Testis (tissue), 3 donors: ENCODE results near the gene HSF5. TPM values are rescaled to one million over a fixed set of nuclear protein-coding genes. Genes with fewer than 3 reads are reported as not detected.
"Not testable (repeated sequence)": the region's sequence is repeated elsewhere in the genome, so short reads cannot be mapped to it uniquely, and the experiment has no call there.

Source experiments
- DNase-seq: peaks from one replicate; pipeline ENCODE4 v3.0.0-alpha.2; 2019
- H3K27ac ChIP-seq, 2 donors: fragments of 200-600 bp; sonication (generic); one replicate each; pipeline ENCODE4 v1.5.1; 2019
- H3K27me3 ChIP-seq: fragments of 200-600 bp; sonication (generic); one replicate; pipeline ENCODE4 v1.5.1; 2019
- H3K36me3 ChIP-seq: fragments of 200-600 bp; sonication (generic); one replicate; pipeline ENCODE4 v1.5.1; 2017; ENCODE audit warnings: low read depth; ENCODE audit errors: missing control alignments
- H3K4me1 ChIP-seq: fragments of 200-600 bp; sonication (generic); one replicate; pipeline ENCODE4 v1.5.1; 2019
- H3K4me3 ChIP-seq, 2 donors: fragments of 200-600 bp; sonication (generic); one replicate each; pipeline ENCODE4 v1.5.1; 2017 to 2019
- H3K9me3 ChIP-seq: fragments of 200-600 bp; sonication (generic); one replicate; pipeline ENCODE4 v1.5.1; 2017
- POLR2A ChIP-seq: fragments of 450-650 bp; IDR thresholded peaks from one replicate; pipeline ENCODE4 v1.6.1; 2017; ENCODE audit warnings: antibody characterized with exemption, mild to moderate bottlenecking, moderate library complexity
- WGBS, 2 donors: methylation state at CpG; one replicate each; pipeline ENCODE4 v1.1.5; 2018; 5-methylcytosine and 5-hydroxymethylcytosine counted together
- intact Hi-C: fragments of 100-400 bp; cut with DNase I; formaldehyde crosslinking; loops from one replicate; pipeline ENCODE4 v1.15.1; 2023; ENCODE audit warnings: low total_unique reads
- polyA plus RNA-seq: library from polyadenylated mRNA; stranded (reverse); fragments of 350-450 nt; fragmentation: Illumina TruSeq; extraction: RNeasy Lipid Tissue Mini Kit (QIAGEN cat#74804); gene quantifications from one replicate; pipeline ENCODE4 v1.2.3, GENCODE V29; 2014; ENCODE audit warnings: low read depth, low replicate concordance; ENCODE audit not compliant: insufficient read depth
- total RNA-seq, 2 donors: library from RNA; depleted of rRNA; stranded (reverse); fragments of >200 nt; gene quantifications; one replicate each; pipeline ENCODE4 v1.2.3, GENCODE V29; 2016
- TF ChIP-seq, protein P1 (sequence below), 3 experiments: fragments of 450-650 bp in 2 of 3; fragments of 200-600 bp in 1 of 3; sonication (generic) in 1 of 3; IDR thresholded peaks; one replicate each; pipeline ENCODE4 v1.5.1; 2016 to 2019; ENCODE audit warnings: antibody characterized with exemption in 3 of 3, mild to moderate bottlenecking in 2 of 3, moderate library complexity in 1 of 3

The HSF5 gene
- total and polyA plus RNA-seq, 3 donors from 2014 or later, result 40.0 to 119 (median 57.8) TPM

DNA sequence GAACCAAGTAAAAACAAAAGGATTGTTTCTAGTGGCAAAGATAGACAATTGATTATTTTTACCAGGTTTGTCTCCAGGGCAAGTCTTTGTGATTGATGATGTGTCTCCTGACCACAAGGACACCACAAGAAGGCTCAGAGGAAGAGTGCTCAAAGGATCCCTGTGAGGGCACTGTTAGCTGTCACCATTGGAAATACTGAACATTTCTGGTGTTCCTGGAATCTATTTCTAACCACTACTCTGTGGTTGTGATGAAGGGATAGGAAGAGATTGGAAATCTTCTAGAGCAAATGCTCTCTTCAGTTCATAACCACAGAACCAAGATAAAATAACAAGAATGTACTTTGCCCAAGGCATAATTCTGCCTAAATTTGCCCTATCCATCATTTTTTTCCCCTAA, 86.2 kb downstream of the HSF5 start:
- H3K4me1 ChIP-seq, result no peaks in the 10 kb centered on the region
- DNase-seq, result no peak
- no peaks in the 10 kb centered on the region for H3K27me3 ChIP-seq
- H3K27ac ChIP-seq, result no peak overlapping the region
- no peaks in the 10 kb centered on the region for H3K9me3 ChIP-seq
- H3K4me3 ChIP-seq, result no peak overlapping the region
- no peak for TF ChIP-seq POLR2A
- TF ChIP-seq, protein P1, sequence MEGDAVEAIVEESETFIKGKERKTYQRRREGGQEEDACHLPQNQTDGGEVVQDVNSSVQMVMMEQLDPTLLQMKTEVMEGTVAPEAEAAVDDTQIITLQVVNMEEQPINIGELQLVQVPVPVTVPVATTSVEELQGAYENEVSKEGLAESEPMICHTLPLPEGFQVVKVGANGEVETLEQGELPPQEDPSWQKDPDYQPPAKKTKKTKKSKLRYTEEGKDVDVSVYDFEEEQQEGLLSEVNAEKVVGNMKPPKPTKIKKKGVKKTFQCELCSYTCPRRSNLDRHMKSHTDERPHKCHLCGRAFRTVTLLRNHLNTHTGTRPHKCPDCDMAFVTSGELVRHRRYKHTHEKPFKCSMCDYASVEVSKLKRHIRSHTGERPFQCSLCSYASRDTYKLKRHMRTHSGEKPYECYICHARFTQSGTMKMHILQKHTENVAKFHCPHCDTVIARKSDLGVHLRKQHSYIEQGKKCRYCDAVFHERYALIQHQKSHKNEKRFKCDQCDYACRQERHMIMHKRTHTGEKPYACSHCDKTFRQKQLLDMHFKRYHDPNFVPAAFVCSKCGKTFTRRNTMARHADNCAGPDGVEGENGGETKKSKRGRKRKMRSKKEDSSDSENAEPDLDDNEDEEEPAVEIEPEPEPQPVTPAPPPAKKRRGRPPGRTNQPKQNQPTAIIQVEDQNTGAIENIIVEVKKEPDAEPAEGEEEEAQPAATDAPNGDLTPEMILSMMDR (IDR thresholded peaks at IDR 0.05), result no peak
- intact Hi-C loops, result no loop called here
- no peaks in the 10 kb centered on the region for H3K36me3 ChIP-seq

DNA sequence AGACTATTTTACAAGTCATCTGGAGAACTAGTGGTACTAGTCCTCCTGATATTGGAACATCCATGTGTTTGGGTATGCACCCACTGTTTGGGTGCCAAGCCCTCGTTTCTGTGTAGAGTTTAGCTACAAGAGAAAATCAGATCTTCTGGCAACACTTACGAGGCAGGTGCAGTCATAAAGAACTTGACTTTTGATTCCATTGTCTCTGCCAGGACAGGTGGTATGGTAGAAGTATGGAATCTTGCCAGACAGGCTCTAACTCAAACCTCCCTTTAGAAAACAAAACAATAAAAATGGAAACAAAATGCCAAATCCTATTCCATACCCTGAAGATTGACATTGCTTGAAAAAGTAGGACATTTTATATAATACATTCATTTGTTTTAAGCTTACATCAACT, 86.9 kb downstream of the HSF5 start:
- no peak for DNase-seq
- Histone ChIP-seq H3K27me3 (no peaks in the 10 kb centered on the region), H3K36me3 (no peaks in the 10 kb centered on the region), H3K4me3 (no peak overlapping the region), H3K4me1 (no peaks in the 10 kb centered on the region), H3K9me3 (no peaks in the 10 kb centered on the region), H3K27ac (no peak overlapping the region)
- intact Hi-C loops, result no loop called here
- WGBS, 2 donors, result 65 to 80% methylated on average over 2 of the region's 2 CpGs
- no peak for TF ChIP-seq POLR2A
- TF ChIP-seq, protein P1 (IDR thresholded peaks at IDR 0.05), result no peak

DNA sequence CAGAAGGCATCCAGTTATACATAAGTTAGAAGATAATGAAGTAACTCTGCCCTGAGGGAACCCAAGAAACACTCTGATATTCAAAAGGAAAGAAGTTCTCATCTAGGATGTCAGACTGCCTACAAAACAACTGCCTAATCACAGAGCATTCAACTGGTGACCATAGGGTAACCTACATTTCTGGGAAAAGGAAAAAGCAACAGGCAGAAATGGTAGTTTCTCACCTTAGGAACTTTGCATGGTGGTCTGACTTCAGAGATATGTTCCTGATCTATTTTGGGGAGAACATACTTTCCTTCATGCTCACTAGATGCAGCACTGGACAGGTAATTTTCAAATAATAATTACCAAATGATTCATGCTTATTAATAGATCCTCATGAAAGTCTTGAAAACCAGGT, 87.4 kb downstream of the HSF5 start:
- H3K27ac ChIP-seq, result no peak overlapping the region
- H3K4me1 ChIP-seq, result no peaks in the 10 kb centered on the region
- no peaks in the 10 kb centered on the region for H3K9me3 ChIP-seq
- no peak for TF ChIP-seq POLR2A
- TF ChIP-seq, protein P1 (IDR thresholded peaks at IDR 0.05), result no peak
- no peaks in the 10 kb centered on the region for H3K27me3 ChIP-seq
- intact Hi-C loops, result no loop called here
- no peak overlapping the region for H3K4me3 ChIP-seq
- H3K36me3 ChIP-seq, result no peaks in the 10 kb centered on the region
- no peak for DNase-seq

DNA sequence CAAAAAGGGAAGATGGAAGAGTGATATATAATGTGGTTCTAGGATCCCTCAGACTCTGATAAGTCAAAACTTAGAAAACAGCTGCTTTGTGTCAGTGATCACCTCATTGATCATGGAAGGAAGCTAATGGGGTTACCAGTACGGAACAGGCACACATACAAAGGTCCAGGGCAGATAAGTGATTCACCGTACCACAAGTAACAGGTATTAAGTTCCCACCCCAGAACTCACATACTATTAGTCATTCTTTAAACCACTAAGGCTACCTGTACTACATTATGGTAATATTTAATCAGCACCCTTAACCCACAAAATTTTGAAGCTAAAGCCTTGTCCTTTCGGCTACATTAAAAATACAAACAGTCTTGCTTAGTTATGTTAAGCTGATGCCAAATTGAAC, 88.2 kb downstream of the HSF5 start:
- no peak overlapping the region for H3K4me3 ChIP-seq
- no peaks in the 10 kb centered on the region for H3K9me3 ChIP-seq
- DNase-seq, result no peak
- H3K36me3 ChIP-seq, result no peaks in the 10 kb centered on the region
- no peak overlapping the region for H3K27ac ChIP-seq
- intact Hi-C loops, result no loop called here
- no peak for TF ChIP-seq POLR2A
- TF ChIP-seq, protein P1 (IDR thresholded peaks at IDR 0.05), result no peak
- no peaks in the 10 kb centered on the region for H3K27me3 ChIP-seq
- WGBS, 2 donors, result 89 to 93% methylated on average over 3 of the region's 3 CpGs
- H3K4me1 ChIP-seq, result no peaks in the 10 kb centered on the region

DNA sequence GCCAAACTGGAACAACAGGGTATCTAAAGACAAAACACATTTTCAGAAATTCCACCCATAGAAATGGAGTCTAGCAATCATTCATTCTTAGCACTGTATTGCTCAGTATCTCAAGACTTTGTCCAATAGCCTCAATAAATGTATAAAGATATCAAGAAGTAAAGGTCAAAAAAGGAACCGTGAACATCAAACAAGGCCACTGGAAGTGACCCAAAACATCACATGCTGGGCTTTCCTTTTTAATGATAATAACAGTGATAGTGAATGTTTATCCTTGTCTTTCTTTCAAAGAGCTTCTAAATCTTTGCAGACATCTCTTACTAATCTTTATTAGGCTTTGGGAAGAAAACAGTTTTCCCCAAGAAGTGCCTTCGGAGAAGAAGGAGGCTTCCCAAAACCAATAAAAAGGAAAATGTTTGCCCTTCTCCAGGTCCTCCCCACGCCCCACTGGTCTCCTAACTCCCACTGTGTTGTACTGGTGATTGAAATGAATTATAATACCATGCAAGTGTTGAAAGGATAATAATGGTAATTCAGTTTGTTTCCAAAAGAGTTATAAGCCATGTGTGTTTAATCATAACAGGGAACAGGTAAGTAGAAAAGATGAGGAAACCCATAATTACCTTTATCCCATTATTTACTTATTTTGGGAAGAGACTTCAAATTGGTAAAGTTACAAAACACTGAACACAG, 89.5 kb downstream of the HSF5 start:
- DNase-seq, result no peak
- Histone ChIP-seq H3K36me3 (no peaks in the 10 kb centered on the region), H3K4me3 (no peak overlapping the region), H3K27me3 (no peaks in the 10 kb centered on the region), H3K4me1 (no peaks in the 10 kb centered on the region), H3K27ac (no peak overlapping the region), H3K9me3 (no peaks in the 10 kb centered on the region)
- intact Hi-C loops, result no loop called here
- WGBS, 2 donors, result 55 to 57% methylated on average over 3 of the region's 3 CpGs
- TF ChIP-seq, protein P1 (IDR thresholded peaks at IDR 0.05), result no peak
- no peak for TF ChIP-seq POLR2A

DNA sequence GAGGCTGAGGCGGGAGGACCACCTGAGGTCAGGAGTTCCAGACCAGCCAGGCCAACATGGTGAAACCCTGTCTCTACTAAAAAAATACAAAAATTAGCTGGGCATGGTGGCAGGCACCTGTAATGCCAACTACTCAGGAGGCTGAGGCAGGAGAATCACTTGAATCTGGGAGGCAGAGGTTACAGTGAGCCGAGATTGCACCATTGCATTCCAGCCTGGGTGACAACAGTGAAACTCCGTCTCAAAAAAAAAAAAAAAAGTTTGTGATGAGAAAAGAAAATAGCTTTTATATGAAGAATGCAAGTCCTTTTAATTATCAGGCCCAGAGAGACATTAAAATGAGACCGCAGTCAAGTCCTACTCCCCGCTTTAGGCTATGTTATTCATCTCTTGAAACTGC, 90.8 kb downstream of the HSF5 start:
- DNase-seq, H3K4me1 ChIP-seq, H3K27me3 ChIP-seq, intact Hi-C loops, H3K4me3 ChIP-seq, H3K36me3 ChIP-seq, H3K27ac ChIP-seq, H3K9me3 ChIP-seq: not testable (repeated sequence)
- 92 to 94% methylated on average over 5 of the region's 5 CpGs for WGBS, 2 donors
